ENCODE measurements around the gene CRPPA.

DNA sequence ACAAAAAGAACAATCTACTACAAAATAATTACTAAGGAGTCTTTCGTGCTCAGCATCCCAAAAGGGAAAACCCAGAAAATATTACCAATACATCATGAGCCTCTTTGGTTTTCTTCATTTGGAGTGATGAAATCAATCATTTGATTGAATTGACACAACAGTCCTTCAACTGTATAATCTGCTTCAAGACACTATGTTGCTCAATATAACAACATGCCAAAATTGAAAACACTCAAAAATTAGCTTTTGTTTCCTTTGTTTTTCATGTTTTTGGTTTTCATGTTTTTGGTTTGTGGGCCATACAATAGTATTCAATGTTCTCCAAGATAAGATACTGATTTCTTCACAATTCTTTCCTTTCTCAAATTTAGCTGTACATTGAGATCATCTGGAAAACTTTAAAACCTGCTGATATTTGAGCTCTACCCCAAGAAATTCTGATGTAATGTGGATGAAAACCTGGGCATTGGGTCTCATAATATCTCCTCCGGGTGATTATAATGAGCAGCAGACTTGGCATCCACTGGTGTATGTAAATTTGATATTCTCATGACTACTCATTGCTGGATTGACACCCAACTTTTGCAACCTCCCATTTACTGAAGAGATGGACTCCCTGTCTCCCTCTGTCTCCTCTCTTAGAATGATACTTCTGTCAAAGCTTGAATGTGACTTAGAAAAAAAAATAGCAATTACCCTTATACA is 39.6 kb upstream of the CRPPA start:
- TF ChIP-seq CTCF (IDR thresholded peaks at IDR 0.05) (no peak), POLR2AphosphoS5 (IDR thresholded peaks at IDR 0.05) (no peak)
